C4-2B (cell line): ENCODE measurements around the gene SOHLH1.
"Not testable (repeated sequence)": the region's sequence is repeated elsewhere in the genome, so short reads cannot be mapped to it uniquely, and the experiment has no call there.

Experiments used
- CTCF ChIP-seq: fragments of 450-650 bp; conservative IDR thresholded peaks from 2 replicates; pipeline ENCODE4 v1.5.1; 2017; ENCODE audit warnings: mild to moderate bottlenecking
- ZFX ChIP-seq: fragments of 450-650 bp; IDR thresholded peaks from 2 replicates; pipeline ENCODE4 v1.6.1; 2017

- not testable (repeated sequence) for TF ChIP-seq ZFX, CTCF
These were observed 30.3 kb downstream of the SOHLH1 start for GRCh38 chr9:135669018-135669417.
